ENCODE results near the gene PPP1R8.
"Not testable (repeated sequence)": the region's sequence is repeated elsewhere in the genome, so short reads cannot be mapped to it uniquely, and the experiment has no call there.

DNA sequence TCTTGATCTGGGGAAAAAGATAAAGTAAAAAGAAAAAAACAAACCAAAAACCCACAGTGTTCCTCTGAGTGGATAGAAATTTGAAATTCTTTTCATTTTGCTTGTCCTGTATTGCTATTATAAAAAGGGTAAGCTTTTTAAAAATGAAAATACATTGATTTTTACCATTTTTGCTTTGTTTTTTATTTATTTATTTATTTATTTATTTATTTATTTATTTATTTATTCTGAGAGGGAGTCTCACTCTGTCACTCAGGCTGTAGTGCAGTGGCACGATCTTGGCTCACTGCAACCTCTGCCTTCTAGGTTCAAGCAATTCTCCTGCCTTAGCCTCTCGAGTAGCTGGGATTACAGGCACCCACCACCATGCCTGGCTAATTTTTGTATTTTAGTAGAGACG is 22.5 kb upstream of the PPP1R8 start:
- TF ChIP-seq, protein P1, sequence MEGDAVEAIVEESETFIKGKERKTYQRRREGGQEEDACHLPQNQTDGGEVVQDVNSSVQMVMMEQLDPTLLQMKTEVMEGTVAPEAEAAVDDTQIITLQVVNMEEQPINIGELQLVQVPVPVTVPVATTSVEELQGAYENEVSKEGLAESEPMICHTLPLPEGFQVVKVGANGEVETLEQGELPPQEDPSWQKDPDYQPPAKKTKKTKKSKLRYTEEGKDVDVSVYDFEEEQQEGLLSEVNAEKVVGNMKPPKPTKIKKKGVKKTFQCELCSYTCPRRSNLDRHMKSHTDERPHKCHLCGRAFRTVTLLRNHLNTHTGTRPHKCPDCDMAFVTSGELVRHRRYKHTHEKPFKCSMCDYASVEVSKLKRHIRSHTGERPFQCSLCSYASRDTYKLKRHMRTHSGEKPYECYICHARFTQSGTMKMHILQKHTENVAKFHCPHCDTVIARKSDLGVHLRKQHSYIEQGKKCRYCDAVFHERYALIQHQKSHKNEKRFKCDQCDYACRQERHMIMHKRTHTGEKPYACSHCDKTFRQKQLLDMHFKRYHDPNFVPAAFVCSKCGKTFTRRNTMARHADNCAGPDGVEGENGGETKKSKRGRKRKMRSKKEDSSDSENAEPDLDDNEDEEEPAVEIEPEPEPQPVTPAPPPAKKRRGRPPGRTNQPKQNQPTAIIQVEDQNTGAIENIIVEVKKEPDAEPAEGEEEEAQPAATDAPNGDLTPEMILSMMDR (IDR thresholded peaks at IDR 0.05; ENCODE audit: poor library complexity): not testable (repeated sequence)
- TF ChIP-seq EZH2phosphoT487 (IDR thresholded peaks at IDR 0.05; ENCODE audit: low read depth, severe bottlenecking, unreplicated experiment); EZH2 (IDR thresholded peaks at IDR 0.05; ENCODE audit: borderline replicate concordance): not testable (repeated sequence)

Measured in hepatocyte (in vitro differentiated cells).